HG02623 (cell line): Measurements from ENCODE around the gene CRELD1.
"Not testable (repeated sequence)": the region's sequence is repeated elsewhere in the genome, so short reads cannot be mapped to it uniquely, and the experiment has no call there.

Experiments
- ATAC-seq: cut with Tn5 transposase; IDR thresholded peaks from one replicate; pipeline ENCODE4 v1.9.1; 2021; ENCODE audit warnings: moderate library complexity; ENCODE audit not compliant: unreplicated experiment

Gene CRELD1, protein sequence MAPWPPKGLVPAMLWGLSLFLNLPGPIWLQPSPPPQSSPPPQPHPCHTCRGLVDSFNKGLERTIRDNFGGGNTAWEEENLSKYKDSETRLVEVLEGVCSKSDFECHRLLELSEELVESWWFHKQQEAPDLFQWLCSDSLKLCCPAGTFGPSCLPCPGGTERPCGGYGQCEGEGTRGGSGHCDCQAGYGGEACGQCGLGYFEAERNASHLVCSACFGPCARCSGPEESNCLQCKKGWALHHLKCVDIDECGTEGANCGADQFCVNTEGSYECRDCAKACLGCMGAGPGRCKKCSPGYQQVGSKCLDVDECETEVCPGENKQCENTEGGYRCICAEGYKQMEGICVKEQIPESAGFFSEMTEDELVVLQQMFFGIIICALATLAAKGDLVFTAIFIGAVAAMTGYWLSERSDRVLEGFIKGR

DNA sequence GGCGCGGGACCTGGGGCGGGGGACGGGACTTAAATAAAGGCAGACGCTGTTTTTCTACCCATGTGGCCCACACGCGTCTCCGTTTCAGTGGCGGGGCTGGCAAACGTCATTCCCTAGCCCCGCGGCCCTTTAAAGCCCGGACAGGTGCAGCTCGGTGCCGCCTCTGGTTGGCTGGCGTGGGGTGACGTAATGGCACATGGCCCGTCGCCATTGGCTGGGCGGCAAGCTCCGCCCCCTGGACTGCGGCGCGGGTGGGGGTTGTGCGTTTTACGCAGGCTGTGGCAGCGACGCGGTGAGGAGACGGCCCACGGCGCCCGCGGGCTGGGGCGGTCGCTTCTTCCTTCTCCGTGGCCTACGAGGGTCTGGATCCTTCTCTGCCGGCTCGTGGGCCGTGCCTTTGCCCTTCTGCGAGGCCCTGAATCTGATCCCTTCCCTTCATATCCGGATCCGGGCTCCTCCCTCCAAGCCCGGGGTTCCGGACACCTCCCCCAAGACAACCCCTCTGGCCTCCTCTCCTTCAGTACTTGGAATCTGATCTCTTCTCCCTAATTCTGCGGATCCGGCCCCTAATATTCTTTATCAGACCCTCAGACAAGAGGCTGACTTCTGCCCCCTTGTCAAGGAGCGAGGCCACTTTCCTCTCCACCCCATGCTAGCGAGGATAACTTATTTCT lies at the start of gene CRELD1:
TSS of gene CRELD1 (plus strand) at position 274 of the 674 bp plus-strand sequence. CDS start 605 bp downstream, outside the sequence.
- ATAC-seq: peak; percentile 82

GRCh38 chr3:9884555-9885165 lies 49.0 kb upstream of the CRELD1 start:
- ATAC-seq: no peak

- ATAC-seq: no peak
These were observed 47.3 kb upstream of the CRELD1 start for GRCh38 chr3:9886328-9886727.

- ATAC-seq: no peak
These were observed 46.2 kb upstream of the CRELD1 start for GRCh38 chr3:9887480-9887879.

GRCh38 chr3:9888540-9888939 lies 45.1 kb upstream of the CRELD1 start:
- ATAC-seq: no peak

- ATAC-seq: no peak
These were observed 44.2 kb upstream of the CRELD1 start for GRCh38 chr3:9889405-9889804.

- peak; percentile 74 for ATAC-seq
These were observed 43.2 kb upstream of the CRELD1 start, which contains the start of gene JAGN1 for GRCh38 chr3:9890249-9891071. TSS of gene JAGN1 (plus strand) at chr3:9890610. CDS start at chr3:9890723, 113 bp downstream.

- no peak for ATAC-seq
These were observed 42.5 kb upstream of the CRELD1 start for GRCh38 chr3:9891072-9891622.

GRCh38 chr3:9893739-9894138 lies 39.9 kb upstream of the CRELD1 start:
- no peak for ATAC-seq

DNA sequence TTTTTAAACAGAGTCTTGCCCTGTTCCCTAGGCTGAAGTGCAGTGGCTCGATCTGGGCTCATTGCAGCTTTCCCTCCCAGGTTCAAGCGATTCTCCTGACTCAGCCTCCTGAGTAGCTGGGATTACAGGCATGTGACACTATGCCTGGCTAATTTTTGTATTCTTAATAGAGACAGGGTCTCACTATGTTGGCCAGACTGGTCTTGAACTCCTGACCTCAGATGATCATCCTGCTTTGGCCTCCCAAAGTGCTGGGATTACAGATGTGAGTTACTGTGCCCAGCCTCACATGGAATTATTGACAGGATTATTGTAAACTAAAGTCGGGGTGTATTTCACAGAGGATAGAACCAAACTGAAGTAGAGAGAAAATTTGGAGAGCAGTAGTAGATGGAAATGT lies 37.9 kb upstream of the CRELD1 start:
- ATAC-seq: not testable (repeated sequence)

- ATAC-seq: not testable (repeated sequence)
These were observed 36.8 kb upstream of the CRELD1 start for GRCh38 chr3:9896755-9897407.

- ATAC-seq: no peak
These were observed 35.9 kb upstream of the CRELD1 start for GRCh38 chr3:9897408-9898372.

GRCh38 chr3:9898467-9899241 lies 35.0 kb upstream of the CRELD1 start:
- ATAC-seq: no peak

GRCh38 chr3:9899289-9899791 lies 34.3 kb upstream of the CRELD1 start:
- no peak for ATAC-seq

DNA sequence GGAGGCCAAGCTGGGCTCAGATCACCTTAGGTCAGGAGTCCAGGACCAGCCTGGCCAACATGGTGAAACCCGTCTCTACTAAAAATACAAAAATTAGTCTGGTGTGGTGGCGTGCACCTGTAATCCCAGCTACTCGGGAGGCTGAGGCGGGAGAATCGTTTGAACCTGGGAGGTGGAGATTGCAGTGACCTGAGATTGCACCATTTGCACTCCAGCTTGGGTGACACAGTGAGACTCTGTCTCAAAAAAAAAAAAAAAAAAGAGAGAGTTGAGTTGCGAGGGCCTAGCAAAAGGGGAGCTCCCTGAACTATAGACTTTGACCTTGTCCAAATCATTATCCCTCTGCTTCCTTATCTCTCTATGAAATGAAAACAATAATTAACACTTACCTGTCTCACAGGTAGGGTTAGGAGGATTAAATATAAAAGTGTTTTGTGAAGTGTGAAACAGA lies 32.6 kb upstream of the CRELD1 start:
- not testable (repeated sequence) for ATAC-seq

- no peak for ATAC-seq
These were observed 31.7 kb upstream of the CRELD1 start for GRCh38 chr3:9901967-9902366.

GRCh38 chr3:9902372-9903237 lies 31.0 kb upstream of the CRELD1 start, which contains the start of gene IL17RE:
TSS of gene IL17RE (plus strand) at chr3:9902848. CDS start at chr3:9902933, 85 bp downstream.
- ATAC-seq: no peak
